ENCODE results near the gene TTYH2. TPM values are rescaled to one million over a fixed set of nuclear protein-coding genes. Genes with fewer than 3 reads are reported as not detected.

TTYH2 gene
- polyA plus RNA-seq, 1 of the 3 experiments (the other 2 are of a cell fraction), result 16.1 TPM

DNA sequence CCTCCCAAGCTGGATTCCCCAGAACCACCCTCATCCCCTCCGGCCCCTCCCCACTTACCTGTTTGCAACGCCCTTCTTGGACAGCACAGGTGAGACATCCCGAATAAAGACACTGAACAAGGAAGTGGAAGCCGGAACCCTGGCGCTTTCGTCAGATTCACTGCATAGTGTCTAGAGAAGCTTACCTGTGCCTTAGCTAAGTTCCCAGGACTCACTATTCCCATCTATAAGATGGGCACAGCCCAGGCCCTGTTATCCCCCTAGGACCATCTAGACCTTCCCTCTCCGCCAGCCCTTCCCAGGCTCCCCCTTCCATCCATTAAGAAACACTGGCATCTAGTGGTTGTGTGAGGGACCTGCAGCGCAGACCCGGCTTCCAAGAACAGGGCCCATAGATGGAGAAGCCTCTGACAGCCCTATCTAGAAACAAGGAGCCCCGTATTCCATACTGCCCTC lies 36.8 kb upstream of the TTYH2 start:
- POLR2A ChIA-PET, result interaction anchor here (1.4 kb wide), 1 partner anchor 23 kb away, joined by 3 read pairs; no protein-coding TSS in a partner anchor
- peak; percentile 91 for DNase-seq
- no peak overlapping the region for H3K9ac ChIP-seq
- CTCF ChIA-PET, result interaction anchor here (0.5 to 18.5 kb wide), 67 partner anchors 10 to 924 kb away, joined by 3 to 284 read pairs (median 4); partner anchors contain the start of genes GPR142, RPL38 and SDK2
- H3K4me1 ChIP-seq (ENCODE audit: control insufficient read depth in 1 of 2, insufficient read depth in 2 of 2, low read depth in 1 of 2, low read length in 1 of 2), result peaks cover 0 to 10% of the 10 kb centered on the region in 2 experiments; a peak in 1 of 4 replicates
- no peak overlapping the region for H3K27ac ChIP-seq (ENCODE audit: low read depth in 2 of 2, low read length in 1 of 2)
- H3K4me3 ChIP-seq (ENCODE audit: low read depth in 2 of 2, low read length in 1 of 2), result peak overlapping the region in 1 of 2 experiments; percentile 18; a peak in 1 of 4 replicates
- H3K9me2 ChIP-seq, result no peaks in the 10 kb centered on the region
- H3K27me3 ChIP-seq (ENCODE audit: insufficient read depth), result no peaks in the 10 kb centered on the region
- H4K20me1 ChIP-seq (ENCODE audit: insufficient read depth), result no peaks in the 10 kb centered on the region
- no peak overlapping the region for H2AFZ ChIP-seq (ENCODE audit: low read depth)
- peak; percentile 100 for TF ChIP-seq RAD21 (IDR thresholded peaks at IDR 0.05; ENCODE audit: low read length)
- TF ChIP-seq TEAD4 (IDR thresholded peaks at IDR 0.05; ENCODE audit: borderline replicate concordance, insufficient read depth), result no peak
- TF ChIP-seq SMC3 (IDR thresholded peaks at IDR 0.05; ENCODE audit: low read depth, low read length), result peak; percentile 94
- TF ChIP-seq, protein P1, sequence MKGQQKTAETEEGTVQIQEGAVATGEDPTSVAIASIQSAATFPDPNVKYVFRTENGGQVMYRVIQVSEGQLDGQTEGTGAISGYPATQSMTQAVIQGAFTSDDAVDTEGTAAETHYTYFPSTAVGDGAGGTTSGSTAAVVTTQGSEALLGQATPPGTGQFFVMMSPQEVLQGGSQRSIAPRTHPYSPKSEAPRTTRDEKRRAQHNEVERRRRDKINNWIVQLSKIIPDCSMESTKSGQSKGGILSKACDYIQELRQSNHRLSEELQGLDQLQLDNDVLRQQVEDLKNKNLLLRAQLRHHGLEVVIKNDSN (IDR thresholded peaks at IDR 0.05; ENCODE audit: borderline replicate concordance, low read depth), result no peak
- TF ChIP-seq TAF1 (IDR thresholded peaks at IDR 0.05; ENCODE audit: borderline replicate concordance, low read depth, low read length), result no peak
- TF ChIP-seq, protein P2, sequence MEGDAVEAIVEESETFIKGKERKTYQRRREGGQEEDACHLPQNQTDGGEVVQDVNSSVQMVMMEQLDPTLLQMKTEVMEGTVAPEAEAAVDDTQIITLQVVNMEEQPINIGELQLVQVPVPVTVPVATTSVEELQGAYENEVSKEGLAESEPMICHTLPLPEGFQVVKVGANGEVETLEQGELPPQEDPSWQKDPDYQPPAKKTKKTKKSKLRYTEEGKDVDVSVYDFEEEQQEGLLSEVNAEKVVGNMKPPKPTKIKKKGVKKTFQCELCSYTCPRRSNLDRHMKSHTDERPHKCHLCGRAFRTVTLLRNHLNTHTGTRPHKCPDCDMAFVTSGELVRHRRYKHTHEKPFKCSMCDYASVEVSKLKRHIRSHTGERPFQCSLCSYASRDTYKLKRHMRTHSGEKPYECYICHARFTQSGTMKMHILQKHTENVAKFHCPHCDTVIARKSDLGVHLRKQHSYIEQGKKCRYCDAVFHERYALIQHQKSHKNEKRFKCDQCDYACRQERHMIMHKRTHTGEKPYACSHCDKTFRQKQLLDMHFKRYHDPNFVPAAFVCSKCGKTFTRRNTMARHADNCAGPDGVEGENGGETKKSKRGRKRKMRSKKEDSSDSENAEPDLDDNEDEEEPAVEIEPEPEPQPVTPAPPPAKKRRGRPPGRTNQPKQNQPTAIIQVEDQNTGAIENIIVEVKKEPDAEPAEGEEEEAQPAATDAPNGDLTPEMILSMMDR (IDR thresholded peaks at IDR 0.05), result peak; percentile 94
- TF ChIP-seq, protein P3, sequence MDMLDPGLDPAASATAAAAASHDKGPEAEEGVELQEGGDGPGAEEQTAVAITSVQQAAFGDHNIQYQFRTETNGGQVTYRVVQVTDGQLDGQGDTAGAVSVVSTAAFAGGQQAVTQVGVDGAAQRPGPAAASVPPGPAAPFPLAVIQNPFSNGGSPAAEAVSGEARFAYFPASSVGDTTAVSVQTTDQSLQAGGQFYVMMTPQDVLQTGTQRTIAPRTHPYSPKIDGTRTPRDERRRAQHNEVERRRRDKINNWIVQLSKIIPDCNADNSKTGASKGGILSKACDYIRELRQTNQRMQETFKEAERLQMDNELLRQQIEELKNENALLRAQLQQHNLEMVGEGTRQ (IDR thresholded peaks at IDR 0.05; ENCODE audit: borderline replicate concordance, low read depth, low read length), result no peak
- peak; percentile 51 for TF ChIP-seq CHD2 (IDR thresholded peaks at IDR 0.05; ENCODE audit: low read length, partially characterized antibody)
- TF ChIP-seq POLR2AphosphoS5 (IDR thresholded peaks at IDR 0.05; ENCODE audit: low read depth, low read length), result no peak
- 0 out of 2 replicates have a peak, but pooled peaks have one; percentile 24 for TF ChIP-seq RFX5 (IDR thresholded peaks at IDR 0.05; ENCODE audit: low read length)
- no peak for TF ChIP-seq TCF12 (IDR thresholded peaks at IDR 0.05)
- TF ChIP-seq RCOR1 (IDR thresholded peaks at IDR 0.05; ENCODE audit: low read length), result 0 out of 2 replicates have a peak, but pooled peaks have one; percentile 31
- H3K36me3 ChIP-seq (replicated peaks in 1 of 2; ENCODE audit: control insufficient read depth in 1 of 2, insufficient read depth in 2 of 2, low read length in 1 of 2), result no peaks in the 10 kb centered on the region
- H3K9me3 ChIP-seq, result no peaks in the 10 kb centered on the region
- WGBS (ENCODE audit: low lambda C conversion rate), result 41% methylated on average over 10 of the region's 10 CpGs
- no peak overlapping the region for H3K4me2 ChIP-seq
- no peaks in the 10 kb centered on the region for H3F3A ChIP-seq (replicated peaks; ENCODE audit: insufficient read depth)
- no peaks in the 10 kb centered on the region for H3K79me2 ChIP-seq (ENCODE audit: insufficient read depth)

DNA sequence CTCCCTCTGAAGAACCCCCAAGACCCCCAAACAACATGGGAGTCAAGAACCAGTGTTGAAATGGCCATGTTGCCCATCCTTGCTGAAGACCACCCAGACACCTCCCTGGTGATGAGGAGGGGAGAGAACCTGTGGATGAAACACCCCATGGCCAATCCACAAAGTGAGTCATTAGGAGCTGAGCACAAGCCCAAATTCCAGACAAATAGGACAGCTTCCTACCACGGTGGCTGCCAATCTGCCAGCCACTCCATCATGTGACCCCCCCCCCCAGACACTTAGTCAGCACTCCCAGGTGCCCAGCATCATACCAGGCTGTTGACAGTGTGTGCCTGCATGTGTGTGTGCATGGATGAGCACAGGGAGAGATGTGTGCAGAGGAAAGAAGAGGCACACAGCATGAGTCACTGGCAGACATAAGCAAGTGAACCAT lies 36.3 kb upstream of the TTYH2 start:
- Histone ChIP-seq H3K4me2 (no peak overlapping the region), H3K27ac (ENCODE audit: low read depth in 2 of 2, low read length in 1 of 2) (no peak overlapping the region), H3K9me2 (no peaks in the 10 kb centered on the region), H3K9ac (no peak overlapping the region), H3K4me3 (ENCODE audit: low read depth in 2 of 2, low read length in 1 of 2) (peak overlapping the region in 1 of 2 experiments; percentile 18; a peak in 1 of 4 replicates), H3F3A (replicated peaks; ENCODE audit: insufficient read depth) (no peaks in the 10 kb centered on the region), H3K27me3 (ENCODE audit: insufficient read depth) (no peaks in the 10 kb centered on the region), H3K4me1 (ENCODE audit: control insufficient read depth in 1 of 2, insufficient read depth in 2 of 2, low read depth in 1 of 2, low read length in 1 of 2) (peaks cover 0 to 11% of the 10 kb centered on the region in 2 experiments; a peak in 1 of 4 replicates), H4K20me1 (ENCODE audit: insufficient read depth) (no peaks in the 10 kb centered on the region), H3K79me2 (ENCODE audit: insufficient read depth) (no peaks in the 10 kb centered on the region), H3K36me3 (replicated peaks in 1 of 2; ENCODE audit: control insufficient read depth in 1 of 2, insufficient read depth in 2 of 2, low read length in 1 of 2) (no peaks in the 10 kb centered on the region), H3K9me3 (no peaks in the 10 kb centered on the region), H2AFZ (ENCODE audit: low read depth) (no peak overlapping the region)
- 0% methylated on average over 1 of the region's 1 CpG for WGBS (ENCODE audit: low lambda C conversion rate)
- TF ChIP-seq TEAD4 (IDR thresholded peaks at IDR 0.05; ENCODE audit: borderline replicate concordance, insufficient read depth) (no peak), RFX5 (IDR thresholded peaks at IDR 0.05; ENCODE audit: low read length) (no peak), EP300 (IDR thresholded peaks at IDR 0.05; ENCODE audit: borderline replicate concordance in 1 of 2, low read depth in 1 of 2, low read length in 1 of 2) (no peak), REST (IDR thresholded peaks at IDR 0.05; ENCODE audit: low read depth, low read length) (no peak)
- no peak for DNase-seq
- ChIA-PET CTCF (interaction anchor here (0.5 to 18.5 kb wide), 48 partner anchors 10 to 924 kb away, joined by 3 to 284 read pairs (median 5); partner anchors contain the start of genes GPR142 and RPL38), POLR2A (no interaction called here)

Measured in SK-N-SH (cell line).